GM23338 (cell line): ENCODE data around the gene NME5.

Source experiments
- CREB1 ChIP-seq: fragments of 250-450 bp; sonication (Bioruptor Pico); IDR thresholded peaks from 2 replicates; pipeline ENCODE4 v1.5.0; 2020; ENCODE audit warnings: low read depth, mild to moderate bottlenecking, moderate library complexity
- ETS1 ChIP-seq: IDR thresholded peaks from 2 replicates; pipeline ENCODE4 v1.6.1; 2016; ENCODE audit warnings: antibody characterized with exemption
- EZH2 ChIP-seq: fragments of 200-600 bp; sonication (generic); IDR thresholded peaks from one replicate; pipeline ENCODE4 v1.8.0; 2017; ENCODE audit warnings: antibody characterized with exemption, mild to moderate bottlenecking, low read depth; ENCODE audit not compliant: unreplicated experiment
- EZH2phosphoT487 ChIP-seq: fragments of 200-600 bp; sonication (generic); IDR thresholded peaks from one replicate; pipeline ENCODE4 v1.8.1; 2018; ENCODE audit warnings: antibody characterized with exemption; ENCODE audit not compliant: unreplicated experiment
- JUNB ChIP-seq: IDR thresholded peaks from one replicate; pipeline ENCODE4 v1.6.1; 2016; ENCODE audit warnings: antibody characterized with exemption; ENCODE audit not compliant: unreplicated experiment
- POLR2AphosphoS5 ChIP-seq: IDR thresholded peaks from 2 replicates; pipeline ENCODE4 v1.6.1; 2016; ENCODE audit warnings: antibody characterized with exemption, low read depth
- STAT1 ChIP-seq: IDR thresholded peaks from one replicate; pipeline ENCODE4 v1.6.1; 2016; ENCODE audit warnings: antibody characterized with exemption; ENCODE audit not compliant: unreplicated experiment
- ZNF331 ChIP-seq: fragments of 250-450 bp; sonication (Bioruptor Pico); IDR thresholded peaks from 2 replicates; pipeline ENCODE4 v1.5.0; 2020; ENCODE audit warnings: low read depth, mild to moderate bottlenecking, moderate library complexity
- ZNF462 ChIP-seq: fragments of 250-450 bp; sonication (Bioruptor Pico); IDR thresholded peaks from 2 replicates; pipeline ENCODE4 v1.5.0; 2020; ENCODE audit warnings: mild to moderate bottlenecking, moderate library complexity
- TF ChIP-seq, protein P1 (sequence below), 2 experiments: fragments of 200-600 bp in 1 of 2; sonication (generic) in 1 of 2; conservative IDR thresholded peaks; 2 replicates each; pipeline versions ENCODE4 v1.5.1 to v1.6.1; 2016 to 2017; ENCODE audit warnings: antibody characterized with exemption in 2 of 2, low read depth in 2 of 2, mild to moderate bottlenecking in 2 of 2, moderate library complexity in 1 of 2
- TF ChIP-seq, protein P2 (sequence below): IDR thresholded peaks from one replicate; pipeline ENCODE4 v1.6.1; 2018; ENCODE audit warnings: antibody characterized with exemption; ENCODE audit not compliant: unreplicated experiment

GRCh38 chr5:138169124-138169523, 29.9 kb upstream of the NME5 start:
- TF ChIP-seq, protein P1, sequence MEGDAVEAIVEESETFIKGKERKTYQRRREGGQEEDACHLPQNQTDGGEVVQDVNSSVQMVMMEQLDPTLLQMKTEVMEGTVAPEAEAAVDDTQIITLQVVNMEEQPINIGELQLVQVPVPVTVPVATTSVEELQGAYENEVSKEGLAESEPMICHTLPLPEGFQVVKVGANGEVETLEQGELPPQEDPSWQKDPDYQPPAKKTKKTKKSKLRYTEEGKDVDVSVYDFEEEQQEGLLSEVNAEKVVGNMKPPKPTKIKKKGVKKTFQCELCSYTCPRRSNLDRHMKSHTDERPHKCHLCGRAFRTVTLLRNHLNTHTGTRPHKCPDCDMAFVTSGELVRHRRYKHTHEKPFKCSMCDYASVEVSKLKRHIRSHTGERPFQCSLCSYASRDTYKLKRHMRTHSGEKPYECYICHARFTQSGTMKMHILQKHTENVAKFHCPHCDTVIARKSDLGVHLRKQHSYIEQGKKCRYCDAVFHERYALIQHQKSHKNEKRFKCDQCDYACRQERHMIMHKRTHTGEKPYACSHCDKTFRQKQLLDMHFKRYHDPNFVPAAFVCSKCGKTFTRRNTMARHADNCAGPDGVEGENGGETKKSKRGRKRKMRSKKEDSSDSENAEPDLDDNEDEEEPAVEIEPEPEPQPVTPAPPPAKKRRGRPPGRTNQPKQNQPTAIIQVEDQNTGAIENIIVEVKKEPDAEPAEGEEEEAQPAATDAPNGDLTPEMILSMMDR (conservative IDR thresholded peaks at IDR 0.05; ENCODE audit: low read depth in 2 of 2), result no peak
- no peak for TF ChIP-seq EZH2
- TF ChIP-seq POLR2AphosphoS5, result no peak
- TF ChIP-seq ETS1, result no peak
- TF ChIP-seq ZNF331, result no peak
- no peak for TF ChIP-seq EZH2phosphoT487
- TF ChIP-seq, protein P2, sequence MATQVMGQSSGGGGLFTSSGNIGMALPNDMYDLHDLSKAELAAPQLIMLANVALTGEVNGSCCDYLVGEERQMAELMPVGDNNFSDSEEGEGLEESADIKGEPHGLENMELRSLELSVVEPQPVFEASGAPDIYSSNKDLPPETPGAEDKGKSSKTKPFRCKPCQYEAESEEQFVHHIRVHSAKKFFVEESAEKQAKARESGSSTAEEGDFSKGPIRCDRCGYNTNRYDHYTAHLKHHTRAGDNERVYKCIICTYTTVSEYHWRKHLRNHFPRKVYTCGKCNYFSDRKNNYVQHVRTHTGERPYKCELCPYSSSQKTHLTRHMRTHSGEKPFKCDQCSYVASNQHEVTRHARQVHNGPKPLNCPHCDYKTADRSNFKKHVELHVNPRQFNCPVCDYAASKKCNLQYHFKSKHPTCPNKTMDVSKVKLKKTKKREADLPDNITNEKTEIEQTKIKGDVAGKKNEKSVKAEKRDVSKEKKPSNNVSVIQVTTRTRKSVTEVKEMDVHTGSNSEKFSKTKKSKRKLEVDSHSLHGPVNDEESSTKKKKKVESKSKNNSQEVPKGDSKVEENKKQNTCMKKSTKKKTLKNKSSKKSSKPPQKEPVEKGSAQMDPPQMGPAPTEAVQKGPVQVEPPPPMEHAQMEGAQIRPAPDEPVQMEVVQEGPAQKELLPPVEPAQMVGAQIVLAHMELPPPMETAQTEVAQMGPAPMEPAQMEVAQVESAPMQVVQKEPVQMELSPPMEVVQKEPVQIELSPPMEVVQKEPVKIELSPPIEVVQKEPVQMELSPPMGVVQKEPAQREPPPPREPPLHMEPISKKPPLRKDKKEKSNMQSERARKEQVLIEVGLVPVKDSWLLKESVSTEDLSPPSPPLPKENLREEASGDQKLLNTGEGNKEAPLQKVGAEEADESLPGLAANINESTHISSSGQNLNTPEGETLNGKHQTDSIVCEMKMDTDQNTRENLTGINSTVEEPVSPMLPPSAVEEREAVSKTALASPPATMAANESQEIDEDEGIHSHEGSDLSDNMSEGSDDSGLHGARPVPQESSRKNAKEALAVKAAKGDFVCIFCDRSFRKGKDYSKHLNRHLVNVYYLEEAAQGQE, result no peak
- no peak for TF ChIP-seq JUNB
- TF ChIP-seq STAT1, result no peak
- no peak for TF ChIP-seq ZNF462 (CRISPR knock-in tag)
- TF ChIP-seq CREB1 (CRISPR knock-in tag), result no peak
